OCI-LY3 (cell line): Measurements from ENCODE around the gene ARCN1.
"Not testable (repeated sequence)": the region's sequence is repeated elsewhere in the genome, so short reads cannot be mapped to it uniquely, and the experiment has no call there.

Source experiments
- EZH2phosphoT487 ChIP-seq: fragments of 200-600 bp; shearing (Covaris generic); IDR thresholded peaks from 2 replicates; pipeline ENCODE4 v1.6.1; 2018; ENCODE audit warnings: antibody characterized with exemption, mixed run types, low read depth
- TF ChIP-seq, protein P1 (sequence below): fragments of 200-600, 300-600 bp; sonication (generic); IDR thresholded peaks from 2 replicates; pipeline ENCODE4 v1.5.1; 2014; ENCODE audit warnings: antibody characterized with exemption, low read length, low read depth

DNA sequence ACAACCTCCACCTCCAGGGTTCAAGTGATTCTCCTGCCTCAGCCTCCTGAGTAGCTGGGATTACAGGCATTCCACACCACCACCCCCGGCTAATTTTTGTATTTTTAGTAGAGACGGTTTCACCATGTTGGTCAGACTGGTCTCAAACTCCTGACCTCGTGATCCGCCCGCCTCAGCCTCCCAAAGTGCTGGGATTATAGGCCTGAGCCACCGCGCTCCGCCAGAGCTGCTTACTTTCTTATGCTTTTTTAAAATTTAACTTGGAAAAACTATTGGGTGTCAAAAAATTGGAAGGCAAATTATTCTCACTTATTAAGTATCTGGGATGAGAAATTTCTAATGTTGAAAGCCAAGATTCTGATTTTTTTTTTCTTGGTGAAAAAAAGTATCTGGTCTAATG is 31.5 kb downstream of the ARCN1 start:
- TF ChIP-seq, protein P1, sequence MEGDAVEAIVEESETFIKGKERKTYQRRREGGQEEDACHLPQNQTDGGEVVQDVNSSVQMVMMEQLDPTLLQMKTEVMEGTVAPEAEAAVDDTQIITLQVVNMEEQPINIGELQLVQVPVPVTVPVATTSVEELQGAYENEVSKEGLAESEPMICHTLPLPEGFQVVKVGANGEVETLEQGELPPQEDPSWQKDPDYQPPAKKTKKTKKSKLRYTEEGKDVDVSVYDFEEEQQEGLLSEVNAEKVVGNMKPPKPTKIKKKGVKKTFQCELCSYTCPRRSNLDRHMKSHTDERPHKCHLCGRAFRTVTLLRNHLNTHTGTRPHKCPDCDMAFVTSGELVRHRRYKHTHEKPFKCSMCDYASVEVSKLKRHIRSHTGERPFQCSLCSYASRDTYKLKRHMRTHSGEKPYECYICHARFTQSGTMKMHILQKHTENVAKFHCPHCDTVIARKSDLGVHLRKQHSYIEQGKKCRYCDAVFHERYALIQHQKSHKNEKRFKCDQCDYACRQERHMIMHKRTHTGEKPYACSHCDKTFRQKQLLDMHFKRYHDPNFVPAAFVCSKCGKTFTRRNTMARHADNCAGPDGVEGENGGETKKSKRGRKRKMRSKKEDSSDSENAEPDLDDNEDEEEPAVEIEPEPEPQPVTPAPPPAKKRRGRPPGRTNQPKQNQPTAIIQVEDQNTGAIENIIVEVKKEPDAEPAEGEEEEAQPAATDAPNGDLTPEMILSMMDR, result not testable (repeated sequence)
- TF ChIP-seq EZH2phosphoT487, result not testable (repeated sequence)
